ENCODE measurements around the gene CANT1.

The CANT1 gene

DNA sequence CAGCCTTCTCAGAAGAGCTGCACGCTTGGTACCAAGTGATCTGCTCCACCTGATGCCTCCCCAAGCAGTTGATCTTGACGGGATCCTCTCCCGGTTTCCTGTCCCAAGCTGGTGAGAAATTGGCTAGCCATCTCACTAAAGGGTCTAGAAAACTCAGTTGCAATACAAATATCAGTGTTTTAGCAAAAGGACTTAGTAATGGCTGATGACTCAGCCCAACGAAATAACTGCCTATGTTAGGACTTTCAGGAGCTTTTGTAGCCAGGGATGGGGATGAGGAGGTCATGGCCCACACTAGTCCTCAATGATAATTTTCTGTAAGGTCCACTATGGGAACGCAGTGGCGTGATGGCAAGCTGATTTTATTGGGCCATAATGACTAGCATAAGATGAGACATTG lies 41.7 kb upstream of the CANT1 start:
- DNase-seq (ENCODE audit: low read depth), result no peak
- no peak overlapping the region for H3K4me3 ChIP-seq (ENCODE audit: low read depth, low read length)
- TF ChIP-seq, protein P1, sequence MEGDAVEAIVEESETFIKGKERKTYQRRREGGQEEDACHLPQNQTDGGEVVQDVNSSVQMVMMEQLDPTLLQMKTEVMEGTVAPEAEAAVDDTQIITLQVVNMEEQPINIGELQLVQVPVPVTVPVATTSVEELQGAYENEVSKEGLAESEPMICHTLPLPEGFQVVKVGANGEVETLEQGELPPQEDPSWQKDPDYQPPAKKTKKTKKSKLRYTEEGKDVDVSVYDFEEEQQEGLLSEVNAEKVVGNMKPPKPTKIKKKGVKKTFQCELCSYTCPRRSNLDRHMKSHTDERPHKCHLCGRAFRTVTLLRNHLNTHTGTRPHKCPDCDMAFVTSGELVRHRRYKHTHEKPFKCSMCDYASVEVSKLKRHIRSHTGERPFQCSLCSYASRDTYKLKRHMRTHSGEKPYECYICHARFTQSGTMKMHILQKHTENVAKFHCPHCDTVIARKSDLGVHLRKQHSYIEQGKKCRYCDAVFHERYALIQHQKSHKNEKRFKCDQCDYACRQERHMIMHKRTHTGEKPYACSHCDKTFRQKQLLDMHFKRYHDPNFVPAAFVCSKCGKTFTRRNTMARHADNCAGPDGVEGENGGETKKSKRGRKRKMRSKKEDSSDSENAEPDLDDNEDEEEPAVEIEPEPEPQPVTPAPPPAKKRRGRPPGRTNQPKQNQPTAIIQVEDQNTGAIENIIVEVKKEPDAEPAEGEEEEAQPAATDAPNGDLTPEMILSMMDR (conservative IDR thresholded peaks at IDR 0.05; ENCODE audit: low read depth, low read length), result no peak

- H3K4me3 ChIP-seq (ENCODE audit: low read depth, low read length), result no peak overlapping the region
- DNase-seq (ENCODE audit: low read depth), result no peak
- TF ChIP-seq, protein P1 (conservative IDR thresholded peaks at IDR 0.05; ENCODE audit: low read depth, low read length), result no peak
Measured at GRCh38 chr17:79050551-79050950, 41.0 kb upstream of the CANT1 start.

GRCh38 chr17:79049821-79050220 lies 40.3 kb upstream of the CANT1 start:
- TF ChIP-seq, protein P1 (conservative IDR thresholded peaks at IDR 0.05; ENCODE audit: low read depth, low read length), result no peak
- H3K4me3 ChIP-seq (ENCODE audit: low read depth, low read length), result no peak overlapping the region
- DNase-seq (ENCODE audit: low read depth), result no peak

GRCh38 chr17:79048826-79049755 lies 39.5 kb upstream of the CANT1 start:
- H3K4me3 ChIP-seq (ENCODE audit: low read depth, low read length), result no peak overlapping the region
- TF ChIP-seq, protein P1 (conservative IDR thresholded peaks at IDR 0.05; ENCODE audit: low read depth, low read length), result no peak
- no peak for DNase-seq (ENCODE audit: low read depth)

- DNase-seq (ENCODE audit: low read depth), result no peak
- TF ChIP-seq, protein P1 (conservative IDR thresholded peaks at IDR 0.05; ENCODE audit: low read depth, low read length), result no peak
- no peak overlapping the region for H3K4me3 ChIP-seq (ENCODE audit: low read depth, low read length)
Measured at GRCh38 chr17:79047923-79048825, 38.6 kb upstream of the CANT1 start.

GRCh38 chr17:79047291-79047920 lies 37.8 kb upstream of the CANT1 start:
- no peak for DNase-seq (ENCODE audit: low read depth)
- TF ChIP-seq, protein P1 (conservative IDR thresholded peaks at IDR 0.05; ENCODE audit: low read depth, low read length), result no peak
- no peak overlapping the region for H3K4me3 ChIP-seq (ENCODE audit: low read depth, low read length)
